Measurements from ENCODE around the gene GDF2.

Gene GDF2

DNA sequence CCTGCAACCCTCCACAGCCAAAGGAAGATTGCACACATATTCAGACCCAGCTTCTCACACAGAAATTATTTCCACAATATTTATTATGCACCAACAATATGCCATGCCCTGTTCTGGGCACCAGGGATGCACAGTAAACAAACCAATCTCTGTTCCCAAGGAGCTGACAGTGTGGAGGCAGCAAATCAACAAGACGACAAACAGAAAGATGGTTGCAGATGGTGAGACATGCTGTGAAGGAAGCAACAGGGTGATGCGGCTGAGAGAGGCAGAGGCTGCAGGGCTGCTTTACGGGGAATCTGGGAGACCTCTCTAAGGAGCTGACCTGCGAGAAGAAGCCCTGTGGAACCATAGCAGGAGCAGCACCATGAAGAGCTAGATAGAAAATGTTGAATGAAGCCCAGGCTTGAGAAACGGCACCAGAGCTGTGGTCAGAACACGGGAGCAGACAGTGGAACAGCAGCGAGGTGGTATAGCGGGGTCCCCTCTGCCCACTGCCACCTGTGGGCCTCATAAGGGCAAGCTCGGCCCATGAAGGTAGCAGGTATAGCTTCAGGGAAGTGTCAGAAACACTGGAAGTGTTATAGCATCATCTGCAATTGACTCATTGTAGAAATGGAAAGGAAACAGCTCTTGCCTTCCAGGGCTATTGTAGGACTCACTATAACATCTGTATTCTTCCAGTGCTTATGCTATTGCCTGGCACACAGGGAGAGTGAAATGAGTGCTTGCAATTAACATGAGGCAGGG is 43.4 kb downstream of the GDF2 start:
- H3K4me3 ChIP-seq (ENCODE audit: low read depth, low read length): no peak overlapping the region
- no peak for DNase-seq (ENCODE audit: low read depth)
- TF ChIP-seq, protein P1, sequence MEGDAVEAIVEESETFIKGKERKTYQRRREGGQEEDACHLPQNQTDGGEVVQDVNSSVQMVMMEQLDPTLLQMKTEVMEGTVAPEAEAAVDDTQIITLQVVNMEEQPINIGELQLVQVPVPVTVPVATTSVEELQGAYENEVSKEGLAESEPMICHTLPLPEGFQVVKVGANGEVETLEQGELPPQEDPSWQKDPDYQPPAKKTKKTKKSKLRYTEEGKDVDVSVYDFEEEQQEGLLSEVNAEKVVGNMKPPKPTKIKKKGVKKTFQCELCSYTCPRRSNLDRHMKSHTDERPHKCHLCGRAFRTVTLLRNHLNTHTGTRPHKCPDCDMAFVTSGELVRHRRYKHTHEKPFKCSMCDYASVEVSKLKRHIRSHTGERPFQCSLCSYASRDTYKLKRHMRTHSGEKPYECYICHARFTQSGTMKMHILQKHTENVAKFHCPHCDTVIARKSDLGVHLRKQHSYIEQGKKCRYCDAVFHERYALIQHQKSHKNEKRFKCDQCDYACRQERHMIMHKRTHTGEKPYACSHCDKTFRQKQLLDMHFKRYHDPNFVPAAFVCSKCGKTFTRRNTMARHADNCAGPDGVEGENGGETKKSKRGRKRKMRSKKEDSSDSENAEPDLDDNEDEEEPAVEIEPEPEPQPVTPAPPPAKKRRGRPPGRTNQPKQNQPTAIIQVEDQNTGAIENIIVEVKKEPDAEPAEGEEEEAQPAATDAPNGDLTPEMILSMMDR (IDR thresholded peaks at IDR 0.05; ENCODE audit: insufficient read depth, low read depth, low read length, missing control alignments): no peak

DNA sequence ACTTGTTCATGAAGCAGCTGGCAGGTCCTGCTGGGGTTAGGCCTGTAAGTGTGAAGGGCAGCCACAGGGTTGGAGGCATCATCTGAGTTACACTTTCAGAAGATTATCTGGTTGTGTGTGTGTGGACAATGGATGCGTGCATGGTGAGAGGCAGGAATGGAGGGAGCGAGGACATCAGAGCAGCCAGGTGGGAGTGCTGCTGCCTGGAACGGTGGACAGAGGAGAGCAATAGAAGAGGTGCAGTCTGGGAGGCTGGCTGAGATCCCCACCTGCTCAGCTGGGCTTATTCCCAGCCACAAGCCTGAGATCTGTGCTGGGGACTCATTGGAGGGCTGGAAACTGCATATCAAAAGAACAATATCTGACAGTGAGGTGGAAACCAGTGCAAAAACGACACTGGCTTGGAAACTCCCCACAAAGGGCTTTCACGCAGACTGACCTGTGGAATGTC is 44.0 kb downstream of the GDF2 start:
- TF ChIP-seq, protein P1 (IDR thresholded peaks at IDR 0.05; ENCODE audit: insufficient read depth, low read depth, low read length, missing control alignments): no peak
- no peak overlapping the region for H3K4me3 ChIP-seq (ENCODE audit: low read depth, low read length)
- no peak for DNase-seq (ENCODE audit: low read depth)

DNA sequence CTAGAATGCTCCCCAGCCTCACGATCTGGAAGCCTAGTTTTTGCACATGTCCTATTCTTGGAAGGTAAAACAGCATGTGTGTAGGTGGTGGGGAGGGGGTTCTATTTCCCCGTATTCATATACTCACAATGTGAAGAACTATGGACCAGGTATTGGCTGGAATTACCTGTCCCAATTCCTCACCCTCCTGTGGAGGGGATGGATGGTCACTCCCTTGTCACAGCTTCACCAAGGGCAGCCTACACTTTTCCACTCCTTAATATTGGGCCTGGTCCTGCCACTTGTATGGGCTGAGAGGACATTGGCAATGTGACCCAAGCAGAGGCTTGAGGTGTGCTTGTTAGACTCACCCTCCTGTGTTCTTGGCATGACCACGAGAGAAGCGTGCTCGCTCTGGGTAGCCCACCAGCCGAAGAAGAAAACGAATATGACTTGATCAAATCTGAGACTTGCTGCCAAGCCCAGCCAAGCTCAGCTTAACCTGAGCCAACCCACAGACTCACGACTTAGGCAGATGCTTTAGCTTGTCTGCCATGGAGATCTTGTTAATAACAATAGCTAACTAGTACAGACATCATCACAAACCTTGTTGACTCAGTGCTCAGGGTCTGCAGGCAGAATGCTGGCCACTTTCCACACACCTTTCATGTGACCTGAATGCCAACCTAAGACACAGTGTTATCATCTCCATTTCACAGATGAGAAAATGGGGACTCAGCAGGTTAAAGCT is 44.6 kb downstream of the GDF2 start:
- no peak for DNase-seq (ENCODE audit: low read depth)
- H3K4me3 ChIP-seq (ENCODE audit: low read depth, low read length): no peak overlapping the region
- TF ChIP-seq, protein P1 (IDR thresholded peaks at IDR 0.05; ENCODE audit: insufficient read depth, low read depth, low read length, missing control alignments): no peak

DNA sequence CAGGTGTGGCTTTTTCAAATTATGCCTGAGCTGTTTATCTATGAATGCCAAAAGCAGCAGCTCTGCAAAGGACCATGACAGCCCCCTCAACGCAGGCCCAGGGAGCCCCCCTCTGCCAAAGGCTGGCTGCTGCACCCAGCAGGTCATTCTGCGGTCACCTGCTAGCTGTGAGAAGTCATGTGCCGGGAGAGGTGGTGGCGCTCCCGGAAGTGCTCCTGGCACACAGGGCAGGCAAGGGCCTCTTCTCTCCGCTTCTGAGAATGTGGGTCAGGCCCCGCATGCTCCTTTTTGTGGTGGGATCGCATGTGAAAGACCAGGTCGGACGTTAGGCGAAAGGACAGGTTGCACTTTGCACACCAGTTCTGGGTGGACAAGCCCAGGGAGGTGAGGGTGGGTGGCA is 45.4 kb downstream of the GDF2 start:
- H3K4me3 ChIP-seq (ENCODE audit: low read depth, low read length): no peak overlapping the region
- TF ChIP-seq, protein P1 (IDR thresholded peaks at IDR 0.05; ENCODE audit: insufficient read depth, low read depth, low read length, missing control alignments): no peak
- no peak for DNase-seq (ENCODE audit: low read depth)

DNA sequence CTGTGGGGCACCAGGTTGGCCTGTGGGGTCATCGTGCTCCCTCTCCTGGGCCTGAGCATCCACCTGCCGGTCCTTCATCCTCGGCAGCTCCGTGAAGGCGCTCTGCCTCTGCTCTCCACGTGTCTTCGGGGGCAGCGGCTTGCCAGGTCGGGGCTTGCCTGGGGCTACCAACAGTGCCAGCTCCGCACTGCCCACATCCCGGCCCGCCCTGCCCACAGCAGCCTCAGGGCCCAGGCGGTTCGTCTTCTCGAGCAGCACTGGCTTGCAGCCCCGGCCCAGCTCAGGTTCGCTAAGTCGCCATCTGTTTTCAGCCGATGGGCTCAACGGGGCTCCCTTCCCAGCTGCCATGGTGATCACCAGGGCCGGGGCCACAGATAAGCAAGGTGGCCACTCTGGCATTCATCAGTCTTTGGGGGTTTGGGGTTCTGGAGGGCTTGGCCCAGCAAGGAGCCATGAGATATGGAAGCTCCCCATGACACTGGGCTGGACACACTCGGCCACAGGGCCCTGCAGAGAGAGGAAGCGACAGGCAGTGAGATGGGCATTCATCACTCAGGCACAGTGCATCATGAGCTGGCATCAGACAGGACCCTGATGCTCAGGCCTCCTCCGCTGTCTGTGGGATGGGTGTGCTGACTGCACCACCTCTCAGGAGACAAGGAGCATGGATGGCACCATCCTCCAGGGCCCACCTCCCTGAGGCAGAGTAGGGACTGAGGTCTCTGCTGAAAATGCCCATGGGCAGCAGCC is 46.4 kb downstream of the GDF2 start:
- no peak for DNase-seq (ENCODE audit: low read depth)
- TF ChIP-seq, protein P1 (IDR thresholded peaks at IDR 0.05; ENCODE audit: insufficient read depth, low read depth, low read length, missing control alignments): no peak
- H3K4me3 ChIP-seq (ENCODE audit: low read depth, low read length): no peak overlapping the region

DNA sequence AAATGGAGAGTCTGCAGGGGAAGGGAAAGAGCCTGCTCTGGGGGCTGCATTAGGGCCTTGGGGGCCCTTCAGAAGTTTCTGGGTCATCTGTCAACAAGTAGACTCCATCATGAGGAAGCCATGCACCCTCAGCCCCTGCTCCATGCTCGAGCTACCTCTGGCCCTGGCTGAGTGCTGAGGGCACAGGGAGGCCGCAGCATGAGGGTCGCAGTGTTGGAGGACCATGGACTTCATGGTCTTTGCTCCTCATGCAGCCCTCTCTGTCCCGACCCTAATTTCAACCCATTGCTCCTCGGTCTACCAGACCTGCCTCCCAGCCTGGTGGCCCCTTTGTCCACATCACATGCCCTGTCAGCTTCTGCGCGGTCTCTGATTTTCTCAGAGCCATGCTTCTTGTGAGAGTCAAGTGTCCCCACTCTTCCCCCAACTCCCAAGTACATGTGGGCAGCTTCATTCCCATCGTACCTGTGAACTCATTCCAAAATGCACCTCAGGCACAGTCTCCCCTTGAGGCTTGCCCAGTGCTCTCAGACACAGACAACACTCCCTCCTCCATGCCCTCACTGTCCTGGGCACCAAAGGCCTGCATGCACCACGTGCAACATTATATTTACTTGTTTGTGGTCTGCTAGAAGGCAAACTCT is 47.1 kb downstream of the GDF2 start:
- no peak overlapping the region for H3K4me3 ChIP-seq (ENCODE audit: low read depth, low read length)
- no peak for DNase-seq (ENCODE audit: low read depth)
- TF ChIP-seq, protein P1 (IDR thresholded peaks at IDR 0.05; ENCODE audit: insufficient read depth, low read depth, low read length, missing control alignments): no peak

Measured in GM12865 (cell line).